Endothelial cell of umbilical vein (primary cell): Measurements from ENCODE around the gene KCNQ5. TPM values are rescaled to one million over a fixed set of nuclear protein-coding genes. Genes with fewer than 3 reads are reported as not detected.

Source experiments
- BruUV-seq: library from RNA; stranded (reverse); fragments of 400-500 nt; replicated peaks from 2 replicates; lab custom pipeline; 2021; lab: Mats Ljungman, UMichigan
- CTCF ChIA-PET: fragments of 300-600, 350-600 bp; sonication (Branson Sonifier 250); formaldehyde crosslinking; loops from one replicate; lab custom pipeline; 2021; ENCODE audit warnings: antibody characterized with exemption, inconsistent platforms; lab: Charles Lee
- POLR2A ChIA-PET: fragments of 300-600, 350-600 bp; sonication (Branson Sonifier 250); formaldehyde crosslinking; loops from one replicate; lab custom pipeline; 2021; ENCODE audit warnings: antibody characterized with exemption, inconsistent platforms; lab: Charles Lee
- DNase-seq: peaks from one replicate; pipeline ENCODE4 v3.0.0-alpha.2; 2011; ENCODE audit warnings: low read depth, low spot score
- FAIRE-seq: peaks from 2 replicates; lab custom pipeline; 2011; peaks lifted over from hg19 to GRCh38; lab: Jason Lieb, UNC
- H2AFZ ChIP-seq: 2 replicates; pipeline ENCODE4 v1.6.0; 2012; ENCODE audit warnings: low read depth, low read length, control low read depth, inconsistent platforms
- H3K27ac ChIP-seq: 2 replicates; pipeline ENCODE4 v1.5.1; 2011; ENCODE audit warnings: low read depth, mild to moderate bottlenecking, control low read depth, low read length, moderate library complexity; ENCODE audit not compliant: insufficient read depth
- H3K27me3 ChIP-seq, 2 experiments: 2 replicates each; pipeline versions ENCODE4 v1.6.0 to v1.6.1; 2011; ENCODE audit warnings: low read length in 2 of 2, mixed read lengths in 1 of 2; ENCODE audit not compliant: control insufficient read depth in 2 of 2, insufficient read depth in 2 of 2
- H3K36me3 ChIP-seq, 2 experiments: 2 replicates in 1 of 2; 3 replicates in 1 of 2; pipeline ENCODE4 v1.5.1; 2011; ENCODE audit warnings: low read length in 2 of 2, mild to moderate bottlenecking in 1 of 2, moderate library complexity in 1 of 2; ENCODE audit not compliant: control insufficient read depth in 2 of 2, insufficient read depth in 2 of 2; ENCODE audit errors: extremely low read depth in 1 of 2
- H3K4me1 ChIP-seq: 3 replicates; pipeline ENCODE4 v1.5.1; 2011; ENCODE audit warnings: mild to moderate bottlenecking, low read length; ENCODE audit not compliant: control insufficient read depth, insufficient read depth; ENCODE audit errors: extremely low read depth
- H3K4me2 ChIP-seq: 2 replicates; pipeline ENCODE4 v1.6.1; 2011; ENCODE audit warnings: low read length, control low read depth, mixed read lengths; ENCODE audit not compliant: insufficient read depth
- H3K4me3 ChIP-seq, 3 experiments: fragments of 200-600 bp in 1 of 3; sonication (generic), shearing (Covaris generic) in 1 of 3; replicated peaks in 1 of 3; 2 replicates each; pipeline ENCODE4 v1.5.1; 2011 to 2016; ENCODE audit warnings: control low read depth in 3 of 3, low read length in 3 of 3, mild to moderate bottlenecking in 2 of 3, inconsistent platforms in 1 of 3, low read depth in 1 of 3, moderate library complexity in 1 of 3; ENCODE audit not compliant: insufficient read depth in 1 of 3
- H3K79me2 ChIP-seq: 2 replicates; pipeline ENCODE4 v1.6.0; 2012; ENCODE audit warnings: low read length, inconsistent platforms; ENCODE audit not compliant: control insufficient read depth, insufficient read depth
- H3K9ac ChIP-seq: replicated peaks from 2 replicates; pipeline ENCODE3; 2011; ENCODE audit warnings: low read length, control low read depth; ENCODE audit not compliant: insufficient read depth; ENCODE audit errors: extremely low read depth
- H3K9me1 ChIP-seq: replicated peaks from 3 replicates; pipeline ENCODE4 v1.6.0; 2011; ENCODE audit warnings: mild to moderate bottlenecking, low read length; ENCODE audit not compliant: control insufficient read depth, insufficient read depth; ENCODE audit errors: extremely low read depth
- H3K9me3 ChIP-seq: replicated peaks from 2 replicates; pipeline ENCODE4 v1.5.1; 2012; ENCODE audit warnings: low read length, inconsistent platforms; ENCODE audit not compliant: control insufficient read depth, insufficient read depth
- H4K20me1 ChIP-seq: replicated peaks from 2 replicates; pipeline ENCODE3; 2011; ENCODE audit warnings: mild to moderate bottlenecking, low read length; ENCODE audit not compliant: control insufficient read depth, insufficient read depth; ENCODE audit errors: extremely low read depth
- FOS ChIP-seq: IDR thresholded peaks from 2 replicates; pipeline ENCODE4 v1.6.1; 2011; ENCODE audit warnings: mild to moderate bottlenecking, low read length, moderate library complexity, borderline replicate concordance; ENCODE audit not compliant: insufficient read depth
- GATA2 ChIP-seq: IDR thresholded peaks from 2 replicates; pipeline ENCODE4 v1.7.0; 2011; ENCODE audit warnings: low read depth, mild to moderate bottlenecking, moderate library complexity, mixed read lengths, low read length; ENCODE audit not compliant: insufficient read length, insufficient read depth
- JUN ChIP-seq: IDR thresholded peaks from 2 replicates; pipeline ENCODE4 v1.6.1; 2011; ENCODE audit warnings: borderline replicate concordance, low read depth; ENCODE audit not compliant: insufficient read length, insufficient read depth
- MAX ChIP-seq: IDR thresholded peaks from 2 replicates; pipeline ENCODE4 v1.6.1; 2011; ENCODE audit not compliant: insufficient read depth, insufficient read length
- dilution Hi-C: fragments of 300-500 bp; cut with MboI; formaldehyde crosslinking; loops from one replicate; pipeline ENCODE4 v1.15.0; 2019; ENCODE audit warnings: low sequenced_read_pairs; ENCODE audit not compliant: extremely low pct_ligation_motif_present
- intact Hi-C: fragments of 100-400 bp; cut with micrococcal nuclease; formaldehyde crosslinking; loops from one replicate; pipeline ENCODE4 v1.10.0; 2022
- polyA plus RNA-seq, 4 experiments: library from polyadenylated mRNA; depleted of rRNA in 3 of 4; stranded (reverse) in 3 of 4; unstranded in 1 of 4; fragments of >200 nt; gene quantifications; 2 replicates each; pipeline versions ENCODE4 v1.2.1 to v1.2.3, GENCODE V29; 2011 to 2012; ENCODE audit warnings: missing spikeins in 1 of 4
- total RNA-seq: library from RNA; stranded (reverse); gene quantifications from 2 replicates; pipeline ENCODE4 v1.2.3, GENCODE V29; 2021
- TF ChIP-seq, protein P1 (sequence below), 2 donors: IDR thresholded peaks; 1 replicate in 1 of 2; 2 replicates in 1 of 2; pipeline ENCODE4 v1.5.1; 2011; ENCODE audit warnings: low read length in 2 of 2, mild to moderate bottlenecking in 2 of 2, moderate library complexity in 2 of 2, control low read depth in 1 of 2, inconsistent platforms in 1 of 2, low read depth in 1 of 2; ENCODE audit not compliant: insufficient read depth in 1 of 2; ENCODE audit errors: extremely low read depth in 1 of 2

KCNQ5 gene
- total and polyA plus RNA-seq, 2 donors (not counting 3 experiments of a cell fraction or from before 2014, with no cell fraction given), result 0.22 TPM; not detected in 1

GRCh38 chr6:73027691-73028090 is 405.8 kb downstream of the KCNQ5 start:
- intact Hi-C loops, result no loop called here
- no peaks in the 10 kb centered on the region for H3K9me1 ChIP-seq

More at GRCh38 chr6:73027691-73028090, 405.8 kb downstream of the KCNQ5 start:
- H3K4me3 ChIP-seq, result no peak overlapping the region
- dilution Hi-C loops, result no loop called here
- no peak for DNase-seq
- H3K4me2 ChIP-seq, result no peak overlapping the region
- H3K4me1 ChIP-seq, result no peaks in the 10 kb centered on the region
- H2AFZ ChIP-seq, result no peak overlapping the region
- BruUV-seq, result no TSS peak
- FAIRE-seq, result no peak
- H3K36me3 ChIP-seq, result no peaks in the 10 kb centered on the region
- no peaks in the 10 kb centered on the region for H3K9me3 ChIP-seq
- peaks cover 0 to 2% of the 10 kb centered on the region in 2 experiments for H3K27me3 ChIP-seq
- ChIA-PET CTCF (no interaction called here), POLR2A (no interaction called here)
- no peak overlapping the region for H3K9ac ChIP-seq
- no peak overlapping the region for H3K27ac ChIP-seq
- no peaks in the 10 kb centered on the region for H3K79me2 ChIP-seq
- H4K20me1 ChIP-seq, result no peaks in the 10 kb centered on the region
- TF ChIP-seq FOS (no peak), MAX (no peak), GATA2 (no peak), JUN (no peak)
- TF ChIP-seq, protein P1, sequence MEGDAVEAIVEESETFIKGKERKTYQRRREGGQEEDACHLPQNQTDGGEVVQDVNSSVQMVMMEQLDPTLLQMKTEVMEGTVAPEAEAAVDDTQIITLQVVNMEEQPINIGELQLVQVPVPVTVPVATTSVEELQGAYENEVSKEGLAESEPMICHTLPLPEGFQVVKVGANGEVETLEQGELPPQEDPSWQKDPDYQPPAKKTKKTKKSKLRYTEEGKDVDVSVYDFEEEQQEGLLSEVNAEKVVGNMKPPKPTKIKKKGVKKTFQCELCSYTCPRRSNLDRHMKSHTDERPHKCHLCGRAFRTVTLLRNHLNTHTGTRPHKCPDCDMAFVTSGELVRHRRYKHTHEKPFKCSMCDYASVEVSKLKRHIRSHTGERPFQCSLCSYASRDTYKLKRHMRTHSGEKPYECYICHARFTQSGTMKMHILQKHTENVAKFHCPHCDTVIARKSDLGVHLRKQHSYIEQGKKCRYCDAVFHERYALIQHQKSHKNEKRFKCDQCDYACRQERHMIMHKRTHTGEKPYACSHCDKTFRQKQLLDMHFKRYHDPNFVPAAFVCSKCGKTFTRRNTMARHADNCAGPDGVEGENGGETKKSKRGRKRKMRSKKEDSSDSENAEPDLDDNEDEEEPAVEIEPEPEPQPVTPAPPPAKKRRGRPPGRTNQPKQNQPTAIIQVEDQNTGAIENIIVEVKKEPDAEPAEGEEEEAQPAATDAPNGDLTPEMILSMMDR (IDR thresholded peaks at IDR 0.05; ENCODE audit: extremely low read depth in 1 of 2, insufficient read depth in 1 of 2, low read depth in 1 of 2, low read length in 2 of 2), result no peak
